ENCODE measurements around the gene TAGLN3.

The TAGLN3 gene

GRCh38 chr3:111963424-111963823 is 35.3 kb upstream of the TAGLN3 start:
- peak; percentile 34 for DNase-seq (ENCODE audit: low read depth, low spot score)
- ChIA-PET CTCF (interaction anchor here (1.0 to 12.6 kb wide), 5 partner anchors 8 to 246 kb away, joined by 3 to 144 read pairs (median 39); partner anchors contain the start of gene PHLDB2), POLR2A (interaction anchor here (0.6 kb wide), 1 partner anchor 103 kb away, joined by 4 read pairs; no protein-coding TSS in a partner anchor)
- TF ChIP-seq, protein P1, sequence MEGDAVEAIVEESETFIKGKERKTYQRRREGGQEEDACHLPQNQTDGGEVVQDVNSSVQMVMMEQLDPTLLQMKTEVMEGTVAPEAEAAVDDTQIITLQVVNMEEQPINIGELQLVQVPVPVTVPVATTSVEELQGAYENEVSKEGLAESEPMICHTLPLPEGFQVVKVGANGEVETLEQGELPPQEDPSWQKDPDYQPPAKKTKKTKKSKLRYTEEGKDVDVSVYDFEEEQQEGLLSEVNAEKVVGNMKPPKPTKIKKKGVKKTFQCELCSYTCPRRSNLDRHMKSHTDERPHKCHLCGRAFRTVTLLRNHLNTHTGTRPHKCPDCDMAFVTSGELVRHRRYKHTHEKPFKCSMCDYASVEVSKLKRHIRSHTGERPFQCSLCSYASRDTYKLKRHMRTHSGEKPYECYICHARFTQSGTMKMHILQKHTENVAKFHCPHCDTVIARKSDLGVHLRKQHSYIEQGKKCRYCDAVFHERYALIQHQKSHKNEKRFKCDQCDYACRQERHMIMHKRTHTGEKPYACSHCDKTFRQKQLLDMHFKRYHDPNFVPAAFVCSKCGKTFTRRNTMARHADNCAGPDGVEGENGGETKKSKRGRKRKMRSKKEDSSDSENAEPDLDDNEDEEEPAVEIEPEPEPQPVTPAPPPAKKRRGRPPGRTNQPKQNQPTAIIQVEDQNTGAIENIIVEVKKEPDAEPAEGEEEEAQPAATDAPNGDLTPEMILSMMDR (IDR thresholded peaks at IDR 0.05; ENCODE audit: insufficient read depth, low read length, missing control alignments) = no peak
- H3K4me3 ChIP-seq (ENCODE audit: low read depth, low read length) = no peak overlapping the region

DNA sequence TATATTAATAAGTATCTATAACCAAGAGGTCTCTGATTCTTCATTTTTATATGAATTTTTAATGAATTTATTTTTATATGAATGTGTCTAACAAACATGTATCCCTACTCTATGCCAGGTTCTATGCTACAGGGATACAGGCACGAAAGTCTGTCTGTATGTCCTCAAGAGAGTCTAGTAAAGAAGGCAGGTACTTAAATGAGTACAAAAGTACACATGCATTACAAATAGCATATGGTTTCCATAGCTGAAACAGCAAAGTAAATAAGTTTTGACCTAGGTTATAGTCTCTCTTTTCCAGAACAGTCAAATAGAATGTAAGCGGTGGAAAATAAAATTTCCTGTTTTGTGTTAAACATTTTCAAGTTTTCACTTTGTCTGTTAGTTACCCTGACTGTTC is 33.2 kb upstream of the TAGLN3 start:
- no peak overlapping the region for H3K4me3 ChIP-seq (ENCODE audit: low read depth, low read length)
- CTCF ChIA-PET = interaction anchor here (0.8 to 12.6 kb wide), 17 partner anchors 10 to 273 kb away, joined by 3 to 324 read pairs (median 4); partner anchors contain the start of genes ABHD10 and PHLDB2
- POLR2A ChIA-PET = no interaction called here
- TF ChIP-seq, protein P1 (IDR thresholded peaks at IDR 0.05; ENCODE audit: insufficient read depth, low read length, missing control alignments) = no peak
- DNase-seq (ENCODE audit: low read depth, low spot score) = no peak

GRCh38 chr3:111967068-111967467 is 31.7 kb upstream of the TAGLN3 start:
- TF ChIP-seq, protein P1 (IDR thresholded peaks at IDR 0.05; ENCODE audit: insufficient read depth, low read length, missing control alignments) = no peak
- POLR2A ChIA-PET = no interaction called here
- DNase-seq (ENCODE audit: low read depth, low spot score) = no peak
- no peak overlapping the region for H3K4me3 ChIP-seq (ENCODE audit: low read depth, low read length)
- CTCF ChIA-PET = interaction anchor here (0.9 to 12.6 kb wide), 35 partner anchors 11 to 394 kb away, joined by 3 to 324 read pairs (median 5); partner anchors contain the start of genes ABHD10 and PHLDB2

GRCh38 chr3:111967651-111968274 is 31.0 kb upstream of the TAGLN3 start:
- POLR2A ChIA-PET = no interaction called here
- TF ChIP-seq, protein P1 (IDR thresholded peaks at IDR 0.05; ENCODE audit: insufficient read depth, low read length, missing control alignments) = peak; percentile 87
- DNase-seq (ENCODE audit: low read depth, low spot score) = peak; percentile 65
- no peak overlapping the region for H3K4me3 ChIP-seq (ENCODE audit: low read depth, low read length)
- CTCF ChIA-PET = interaction anchor here (0.7 to 12.6 kb wide), 48 partner anchors 11 to 395 kb away, joined by 3 to 324 read pairs (median 5); partner anchors contain the start of genes ABHD10 and PHLDB2

GRCh38 chr3:111968319-111969054 is 30.2 kb upstream of the TAGLN3 start:
- no peak overlapping the region for H3K4me3 ChIP-seq (ENCODE audit: low read depth, low read length)
- TF ChIP-seq, protein P1 (IDR thresholded peaks at IDR 0.05; ENCODE audit: insufficient read depth, low read length, missing control alignments) = no peak
- CTCF ChIA-PET = interaction anchor here (0.7 to 12.6 kb wide), 44 partner anchors 10 to 396 kb away, joined by 3 to 324 read pairs (median 5); partner anchors contain the start of genes ABHD10 and PHLDB2
- no peak for DNase-seq (ENCODE audit: low read depth, low spot score)
- POLR2A ChIA-PET = no interaction called here

- ChIA-PET POLR2A (no interaction called here), CTCF (interaction anchor here (0.7 to 12.6 kb wide), 12 partner anchors 8 to 301 kb away, joined by 3 to 324 read pairs (median 14); partner anchors contain the start of genes ABHD10 and PHLDB2)
- no peak overlapping the region for H3K4me3 ChIP-seq (ENCODE audit: low read depth, low read length)
- no peak for DNase-seq (ENCODE audit: low read depth, low spot score)
- TF ChIP-seq, protein P1 (IDR thresholded peaks at IDR 0.05; ENCODE audit: insufficient read depth, low read length, missing control alignments) = no peak
Measured at GRCh38 chr3:111970376-111970775, 28.3 kb upstream of the TAGLN3 start.

Data from AG04449 (cell line).